ENCODE measurements around the gene HPSE.

HPSE gene
- total RNA-seq: 9.9 to 80.7 (median 39.6) reads per million in 17 experiments

- peak; percentile 85 to 92 (median 88) for DNase-seq
Measured at GRCh38 chr4:83334425-83335241, at the start of gene HPSE. HPSE (minus strand) TSS chr4:83334848; CDS start chr4:83334782, 66 bp downstream.

DNA sequence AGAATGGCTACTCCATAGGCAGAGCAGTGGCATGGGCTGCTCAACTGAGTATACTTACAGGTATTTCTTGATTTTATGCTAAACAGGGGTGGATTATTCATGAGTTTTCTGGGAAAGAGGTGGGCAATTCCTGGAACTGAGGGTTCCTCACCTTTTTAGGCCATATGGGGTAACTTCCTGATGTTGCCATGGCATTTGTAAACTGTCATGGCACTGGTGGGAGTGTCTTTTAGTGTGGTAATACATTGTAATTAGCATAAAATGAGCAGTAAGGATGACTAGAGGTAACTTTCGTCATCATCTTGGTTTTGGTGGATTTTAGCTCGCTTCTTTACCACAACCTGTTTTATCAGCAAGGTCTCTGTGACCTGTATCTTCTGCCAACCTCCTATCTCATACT lies 48.2 kb upstream of the HPSE start:
- no peak for DNase-seq

GRCh38 chr4:83381173-83381572 lies 46.5 kb upstream of the HPSE start:
- no peak for DNase-seq

GRCh38 chr4:83378419-83378818 lies 43.8 kb upstream of the HPSE start:
- DNase-seq: no peak

DNA sequence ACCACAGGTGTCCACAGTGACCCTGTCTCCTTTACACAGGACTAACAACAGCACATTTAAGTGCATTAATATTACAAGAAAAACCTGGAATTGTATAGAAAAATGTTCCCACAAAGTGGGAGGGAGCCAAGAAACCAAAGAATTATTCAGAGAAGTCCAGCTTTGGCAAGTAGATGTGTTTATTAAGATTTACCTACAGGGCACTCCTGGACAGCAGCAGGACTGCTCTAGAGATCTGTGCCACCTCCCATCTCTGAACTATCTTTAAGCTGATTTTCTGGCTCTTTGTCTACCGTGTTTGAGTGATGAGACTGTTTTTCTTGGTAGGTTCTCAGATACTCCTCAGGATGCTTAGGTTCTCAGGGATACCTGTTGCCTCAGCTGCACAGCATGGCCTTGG lies 38.3 kb upstream of the HPSE start:
- DNase-seq: no peak

- DNase-seq: no peak
Measured at GRCh38 chr4:83371936-83372335, 37.3 kb upstream of the HPSE start.

DNA sequence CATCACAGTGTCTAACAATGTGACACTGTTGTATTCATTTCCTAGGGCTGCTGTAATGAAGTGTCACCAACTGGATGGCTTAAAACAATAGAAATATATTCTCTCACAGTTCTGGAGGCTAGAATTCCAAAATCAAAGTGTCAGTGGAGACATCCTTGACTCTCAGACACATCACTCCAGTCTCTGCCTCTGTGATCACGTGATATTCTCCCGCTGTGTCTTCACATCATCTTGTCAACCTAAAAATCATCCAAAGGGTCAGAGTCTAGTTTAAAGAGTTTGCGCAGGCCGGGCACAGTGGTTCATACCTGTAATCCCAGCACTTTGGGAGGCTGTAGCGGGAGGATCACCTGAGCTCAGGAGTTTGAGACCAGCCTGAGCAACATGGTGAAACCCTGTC lies 36.6 kb upstream of the HPSE start:
- no peak for DNase-seq

DNA sequence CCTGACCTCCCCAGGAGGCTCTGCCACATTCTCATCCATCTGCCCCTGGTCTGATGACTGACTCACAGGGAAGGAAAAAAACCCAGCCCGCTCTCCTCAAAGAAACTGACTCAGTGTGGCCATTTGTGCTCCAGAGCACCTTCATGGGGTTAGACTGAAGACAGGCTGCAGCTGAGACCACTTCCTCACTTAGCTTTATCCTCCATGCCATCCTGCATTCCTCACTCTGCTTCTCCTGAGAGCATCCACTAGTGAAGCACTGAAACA lies 35.9 kb upstream of the HPSE start:
- peak in 2 of 4 experiments; percentile 11 to 25 for DNase-seq

GRCh38 chr4:83369831-83370639 lies 35.4 kb upstream of the HPSE start:
- DNase-seq: peak; percentile 66 to 90 (median 80)

- peak in 2 of 4 experiments; percentile 12 to 14 for DNase-seq
Measured at GRCh38 chr4:83364312-83364711, 29.7 kb upstream of the HPSE start.

- DNase-seq: peak in 3 of 4 experiments; percentile 9 to 60 (median 43)
Measured at GRCh38 chr4:83362492-83363329, 28.1 kb upstream of the HPSE start.

DNA sequence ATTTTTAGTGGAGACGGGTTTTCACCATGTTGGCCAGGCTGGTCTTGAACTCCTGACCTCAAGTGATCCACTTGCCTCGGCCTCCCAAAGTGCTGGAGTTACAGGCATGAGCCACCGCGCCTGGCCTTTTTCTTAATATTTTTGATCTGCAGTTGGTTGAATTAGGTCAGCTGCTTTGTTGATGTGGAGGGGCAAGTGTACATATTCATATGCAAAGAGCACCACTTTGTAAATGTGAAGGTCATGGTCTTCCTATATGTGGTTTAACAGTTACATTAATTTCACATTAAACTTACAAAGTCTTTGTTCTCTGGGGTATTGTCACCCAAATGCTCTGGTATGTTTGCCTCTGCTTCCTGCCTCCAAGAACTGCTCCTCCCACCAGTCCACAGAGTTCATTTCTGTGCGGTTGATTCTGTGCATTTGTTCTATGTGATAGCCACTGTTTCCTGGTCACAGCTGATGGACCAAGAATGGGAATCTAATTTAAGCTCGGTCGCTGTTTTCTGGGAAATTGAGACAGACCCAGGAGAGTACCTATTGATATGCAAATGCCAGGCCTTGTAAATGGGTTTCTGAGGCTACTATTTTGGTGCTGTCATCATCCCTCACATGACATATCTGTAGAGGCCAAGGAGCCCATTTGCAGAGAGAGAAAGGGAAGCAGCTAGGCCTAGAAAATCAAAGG lies 26.9 kb upstream of the HPSE start:
- DNase-seq: peak in 3 of 4 experiments; percentile 10 to 22 (median 20)

- no peak for DNase-seq
Measured at GRCh38 chr4:83360018-83360417, 25.4 kb upstream of the HPSE start.

DNA sequence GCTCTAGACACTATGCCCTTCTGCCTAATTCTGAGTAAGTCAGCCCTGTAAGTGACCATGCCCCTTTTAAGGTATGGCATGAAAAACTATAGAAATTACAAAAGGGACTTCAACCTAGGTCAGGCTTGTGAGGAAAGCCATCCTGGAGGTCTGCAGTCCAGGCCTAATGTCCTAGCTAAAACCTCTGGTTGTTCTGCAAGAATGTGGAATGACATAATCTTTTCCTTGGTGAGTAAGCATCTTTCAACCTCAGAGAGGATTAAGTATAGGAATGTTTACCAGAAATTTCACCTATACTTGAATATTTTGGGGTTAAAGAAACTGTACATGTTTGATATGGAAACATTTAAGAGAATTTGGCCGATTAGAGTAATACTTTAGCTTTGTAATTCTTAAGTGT lies 23.8 kb upstream of the HPSE start:
- DNase-seq: peak in 1 of 4 experiments; percentile 11

DNA sequence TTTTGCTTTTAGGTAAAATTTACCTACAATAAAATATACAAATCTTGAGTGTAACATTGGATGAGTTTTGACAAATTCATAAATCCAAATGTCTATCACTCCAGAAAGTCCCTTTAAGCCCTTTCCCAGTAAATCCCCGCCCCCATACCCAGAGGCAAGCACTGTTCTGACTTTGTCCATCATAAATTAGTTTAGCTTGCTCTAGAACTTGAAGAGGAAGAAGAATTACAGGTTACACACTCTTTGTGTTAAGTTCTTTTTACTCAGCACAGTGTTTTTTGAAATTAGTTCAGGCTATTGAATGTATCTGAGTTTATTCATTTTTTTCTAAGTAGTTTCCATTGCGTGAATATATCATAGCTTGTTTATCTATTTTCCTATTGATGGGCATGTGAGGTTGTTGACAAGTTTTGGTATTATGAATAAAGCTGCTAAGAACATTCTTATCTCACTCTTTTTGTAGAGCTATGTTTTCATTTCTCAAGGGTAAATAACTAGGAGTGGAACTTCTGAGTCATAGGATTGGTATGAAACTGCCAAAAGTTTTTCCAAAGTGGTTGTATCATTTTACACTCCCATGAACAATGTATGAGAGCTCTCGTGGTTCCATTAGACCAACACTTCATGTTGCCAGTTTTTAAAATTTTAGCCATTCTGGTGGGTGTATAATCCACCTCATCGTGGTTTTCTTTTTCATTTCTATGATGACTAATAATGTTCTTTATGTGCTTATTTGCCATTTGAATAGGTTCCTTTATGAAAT lies 22.4 kb upstream of the HPSE start:
- DNase-seq: peak in 1 of 4 experiments; percentile 24

- DNase-seq: no peak
Measured at GRCh38 chr4:83353516-83353915, 18.9 kb upstream of the HPSE start.

DNA sequence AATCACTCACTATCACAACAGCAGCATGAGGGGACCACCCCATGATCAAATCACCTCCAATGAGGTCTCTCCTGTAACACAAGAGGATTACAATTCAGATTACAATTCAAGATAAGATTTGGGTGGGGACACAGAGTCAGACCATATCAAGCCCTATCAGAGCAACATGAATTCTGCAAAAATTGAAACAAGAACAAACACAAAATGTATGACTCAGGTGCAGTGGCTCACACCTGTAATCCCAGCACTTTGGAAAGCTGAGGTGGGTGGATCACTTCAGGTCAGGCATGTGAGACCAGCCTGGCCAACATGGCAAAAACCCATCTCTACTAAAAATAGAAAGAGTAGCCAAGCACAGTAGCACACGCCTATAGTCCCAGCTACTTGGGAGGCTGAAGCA lies 13.4 kb upstream of the HPSE start:
- no peak for DNase-seq

DNA sequence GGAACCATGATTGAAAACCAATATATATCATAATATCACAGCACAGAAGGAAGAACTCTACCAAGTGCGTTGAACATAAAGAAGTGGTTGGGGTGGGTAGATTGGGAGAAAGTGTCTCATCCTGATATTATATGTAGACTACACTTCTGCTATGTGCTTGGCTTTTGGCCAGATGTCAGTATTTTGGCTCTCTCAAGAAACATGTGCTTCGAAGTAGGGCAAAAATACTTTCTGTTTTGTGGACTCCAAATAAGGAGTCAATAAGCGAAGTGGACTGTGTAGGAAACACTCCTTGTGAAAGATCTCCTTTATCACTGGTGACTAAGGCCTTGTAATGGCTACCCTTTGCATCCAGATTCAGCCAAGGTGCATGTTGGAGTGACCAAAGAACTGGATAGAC lies 7.8 kb upstream of the HPSE start:
- peak in 2 of 4 experiments; percentile 33 to 37 for DNase-seq

DNA sequence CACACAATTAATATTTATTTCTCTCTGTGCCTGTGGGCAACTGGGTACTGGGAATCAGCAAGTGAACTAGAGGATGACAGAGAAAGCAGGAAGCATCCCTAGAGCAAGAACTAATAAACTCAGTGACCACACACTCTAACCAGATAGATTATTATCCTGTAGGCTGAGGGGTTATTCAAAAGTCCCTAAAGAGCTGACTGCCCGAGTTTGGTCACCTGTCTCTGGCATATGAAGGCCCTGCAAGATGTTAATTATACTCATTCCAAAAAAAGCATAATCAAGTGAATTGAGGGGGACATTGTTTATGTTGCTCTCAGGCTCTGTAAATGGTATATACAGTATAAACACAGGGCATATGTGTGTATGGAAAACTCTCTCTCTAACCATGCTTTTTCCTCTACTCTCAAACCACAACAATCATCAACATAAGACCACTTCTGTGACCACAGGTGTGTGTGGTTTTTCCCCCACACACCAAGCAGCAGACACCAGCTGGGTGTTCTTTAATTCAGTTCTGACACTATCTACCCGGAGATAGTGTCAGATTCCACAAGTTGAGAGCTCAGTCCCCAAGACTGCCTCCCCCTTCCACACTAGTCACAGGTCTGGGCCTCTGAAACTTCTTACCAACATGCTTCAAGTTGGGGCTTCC lies 6.2 kb upstream of the HPSE start:
- no peak for DNase-seq

GRCh38 chr4:83339573-83339972 lies 4.9 kb upstream of the HPSE start:
- DNase-seq: no peak

- peak; percentile 68 to 85 (median 76) for DNase-seq
Measured at GRCh38 chr4:83335701-83336100, 1.1 kb upstream of the HPSE start.
